DLD1 (cell line): ENCODE measurements around the gene ARHGAP24.
"Not testable (repeated sequence)": the region's sequence is repeated elsewhere in the genome, so short reads cannot be mapped to it uniquely, and the experiment has no call there.

Source experiments
- in situ Hi-C: cut with HindIII; loops from 2 replicates; pipeline ENCODE4 v1.10.0; 2017; ENCODE audit warnings: low sequenced_read_pairs

Gene ARHGAP24

GRCh38 chr4:85986266-85986665 lies 511.3 kb downstream of the ARHGAP24 start:
- in situ Hi-C loops, result no loop called here

- in situ Hi-C loops, result no loop called here
These were observed 518.7 kb downstream of the ARHGAP24 start for GRCh38 chr4:85993641-85994040.

GRCh38 chr4:85994576-85994975 lies 519.6 kb downstream of the ARHGAP24 start:
- in situ Hi-C loops, result no loop called here

- in situ Hi-C loops, result no loop called here
These were observed 520.4 kb downstream of the ARHGAP24 start for GRCh38 chr4:85995361-85995760.

GRCh38 chr4:86001591-86001990 lies 526.6 kb downstream of the ARHGAP24 start:
- in situ Hi-C loops, result no loop called here

- in situ Hi-C loops, result no loop called here
These were observed 529.1 kb downstream of the ARHGAP24 start for GRCh38 chr4:86004030-86004429.

- in situ Hi-C loops, result no loop called here
These were observed 531.1 kb downstream of the ARHGAP24 start for GRCh38 chr4:86006057-86006456.

GRCh38 chr4:86007042-86007441 lies 532.1 kb downstream of the ARHGAP24 start:
- in situ Hi-C loops, result no loop called here

- in situ Hi-C loops, result no loop called here
These were observed 536.2 kb downstream of the ARHGAP24 start for GRCh38 chr4:86011117-86011516.

- in situ Hi-C loops, result no loop called here
These were observed 538.7 kb downstream of the ARHGAP24 start for GRCh38 chr4:86013621-86014020.

GRCh38 chr4:86014599-86014998 lies 539.6 kb downstream of the ARHGAP24 start:
- in situ Hi-C loops, result no loop called here

- in situ Hi-C loops, result no loop called here
These were observed 540.7 kb downstream of the ARHGAP24 start for GRCh38 chr4:86015412-86016350.

GRCh38 chr4:86019362-86019761 lies 544.4 kb downstream of the ARHGAP24 start:
- in situ Hi-C loops, result no loop called here

GRCh38 chr4:86019906-86020305 lies 545.0 kb downstream of the ARHGAP24 start:
- in situ Hi-C loops, result no loop called here

- in situ Hi-C loops, result not testable (repeated sequence)
These were observed 546.7 kb downstream of the ARHGAP24 start for GRCh38 chr4:86021671-86022070.

- in situ Hi-C loops, result no loop called here
These were observed 551.8 kb downstream of the ARHGAP24 start for GRCh38 chr4:86026720-86027119.

- in situ Hi-C loops, result no loop called here
These were observed 557.0 kb downstream of the ARHGAP24 start for GRCh38 chr4:86031927-86032326.

- in situ Hi-C loops, result no loop called here
These were observed 557.6 kb downstream of the ARHGAP24 start for GRCh38 chr4:86032476-86033022.

GRCh38 chr4:86033171-86033570 lies 558.2 kb downstream of the ARHGAP24 start:
- in situ Hi-C loops, result no loop called here

GRCh38 chr4:86034616-86035015 lies 559.7 kb downstream of the ARHGAP24 start:
- in situ Hi-C loops, result no loop called here

GRCh38 chr4:86035688-86036087 lies 560.7 kb downstream of the ARHGAP24 start:
- in situ Hi-C loops, result no loop called here

GRCh38 chr4:86036736-86037135 lies 561.8 kb downstream of the ARHGAP24 start:
- in situ Hi-C loops, result no loop called here
